ENCODE measurements around the gene BMP8A. TPM values are rescaled to one million over a fixed set of nuclear protein-coding genes. Genes with fewer than 3 reads are reported as not detected.

The BMP8A gene
- total and polyA plus RNA-seq, 4 donors: 3.0 to 5.0 (median 4.1) TPM

DNA sequence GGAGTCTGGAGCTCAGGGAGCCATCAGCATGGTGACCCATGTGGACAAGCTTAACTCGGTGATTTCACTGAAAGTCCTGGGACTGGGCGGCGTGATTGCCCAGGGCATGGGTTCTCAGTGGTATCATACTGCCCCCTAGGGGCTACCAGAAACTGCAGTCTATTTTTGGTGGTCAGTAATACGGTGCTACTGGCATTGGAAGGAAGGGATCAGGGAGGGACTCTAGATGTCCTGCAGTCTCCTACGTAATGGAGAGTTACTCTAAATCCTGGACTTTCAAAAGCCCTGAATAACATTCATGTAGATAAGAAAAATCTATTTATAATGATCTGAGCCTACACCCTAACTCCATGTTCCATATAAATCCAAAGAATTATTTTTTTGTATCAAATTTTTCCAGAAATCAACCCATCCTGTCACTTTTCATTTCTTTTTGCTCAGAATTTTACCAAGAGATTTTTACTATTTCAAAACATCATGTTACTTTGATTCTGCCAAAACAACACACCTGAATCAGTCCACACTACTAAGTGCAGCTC, 47.9 kb downstream of the BMP8A start:
- peak in 5 of 6 donors; percentile 17 to 77 (median 43) for DNase-seq (ENCODE audit: low read depth in 4 of 6, low spot score in 6 of 6)

DNA sequence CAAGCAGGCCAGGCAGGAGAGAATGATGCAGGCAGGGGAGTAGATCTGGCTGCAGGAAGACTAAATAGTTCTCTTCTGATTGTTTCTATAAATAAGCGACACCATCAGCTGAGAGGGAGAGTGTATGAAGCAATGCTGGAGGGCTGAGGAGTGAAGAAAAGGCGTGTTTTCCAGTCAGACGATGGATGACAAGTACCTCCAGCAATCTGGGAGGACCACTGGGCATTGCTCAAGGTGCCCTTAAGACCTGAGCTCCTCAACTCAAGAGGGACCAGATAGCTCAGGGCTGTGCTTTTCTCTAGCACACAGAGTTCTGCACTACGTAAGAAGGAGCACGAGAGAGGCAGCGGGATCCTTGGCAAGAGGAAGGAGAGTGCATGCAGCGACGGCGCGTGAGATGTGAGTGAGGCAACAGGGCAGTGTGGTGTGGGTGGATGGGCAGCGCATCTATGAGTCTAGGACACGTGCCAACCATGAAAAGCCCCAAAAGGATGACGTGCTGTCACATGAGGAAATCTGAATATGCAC, 49.1 kb downstream of the BMP8A start:
- Histone ChIP-seq H3K9me3 (ENCODE audit: control insufficient read depth, insufficient read depth, low read length) (no peaks in the 10 kb centered on the region), H3K4me3 (ENCODE audit: low read depth, low read length) (no peak overlapping the region), H3K36me3 (ENCODE audit: control insufficient read depth, insufficient read depth, low read length) (peaks cover 47% of the 10 kb centered on the region), H3K27me3 (ENCODE audit: control insufficient read depth, insufficient read depth, low read length) (no peaks in the 10 kb centered on the region), H3K4me1 (ENCODE audit: control insufficient read depth, insufficient read depth, low read length) (no peaks in the 10 kb centered on the region), H3K27ac (ENCODE audit: low read depth, low read length) (no peak overlapping the region)
- DNase-seq (ENCODE audit: low read depth in 4 of 6, low spot score in 6 of 6): no peak
- 88% methylated on average over 12 of the region's 13 CpGs for WGBS (ENCODE audit: insufficient coverage)

More for the DNA sequence above, 47.9 kb downstream of the BMP8A start:
- Histone ChIP-seq H3K27me3 (ENCODE audit: control insufficient read depth, insufficient read depth, low read length) (no peaks in the 10 kb centered on the region), H3K36me3 (ENCODE audit: control insufficient read depth, insufficient read depth, low read length) (peaks cover 49% of the 10 kb centered on the region), H3K4me3 (ENCODE audit: low read depth, low read length) (no peak overlapping the region), H3K4me1 (ENCODE audit: control insufficient read depth, insufficient read depth, low read length) (no peaks in the 10 kb centered on the region), H3K9me3 (ENCODE audit: control insufficient read depth, insufficient read depth, low read length) (no peaks in the 10 kb centered on the region), H3K27ac (ENCODE audit: low read depth, low read length) (no peak overlapping the region)
- WGBS (ENCODE audit: insufficient coverage): 4% methylated on average over 4 of the region's 5 CpGs

DNA sequence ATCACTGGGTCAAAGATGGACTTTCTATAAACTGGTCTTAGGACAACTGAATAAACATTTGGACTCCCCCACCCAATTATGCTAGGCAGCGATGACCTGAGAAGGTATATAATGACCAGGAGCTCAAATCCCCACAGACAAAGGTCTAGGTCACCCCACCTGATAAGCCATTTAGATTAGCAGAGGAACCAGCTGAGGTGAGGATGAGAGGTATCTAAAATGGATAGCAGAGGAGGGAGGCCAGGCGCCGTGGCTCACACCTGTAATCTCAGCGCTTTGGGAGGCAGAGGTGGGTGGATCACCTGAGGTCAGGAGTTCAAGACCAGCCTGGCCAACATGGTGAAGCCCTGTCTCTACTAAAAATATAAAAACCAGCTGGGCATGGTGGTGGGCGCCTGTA, 51.5 kb downstream of the BMP8A start:
- H3K9me3 ChIP-seq (ENCODE audit: control insufficient read depth, insufficient read depth, low read length): no peaks in the 10 kb centered on the region
- H3K4me1 ChIP-seq (ENCODE audit: control insufficient read depth, insufficient read depth, low read length): no peaks in the 10 kb centered on the region
- no peaks in the 10 kb centered on the region for H3K27me3 ChIP-seq (ENCODE audit: control insufficient read depth, insufficient read depth, low read length)
- no peak overlapping the region for H3K4me3 ChIP-seq (ENCODE audit: low read depth, low read length)
- H3K27ac ChIP-seq (ENCODE audit: low read depth, low read length): no peak overlapping the region
- WGBS (ENCODE audit: insufficient coverage): no CpG with 5 or more reads among the region's 5 CpGs
- peaks cover 48% of the 10 kb centered on the region for H3K36me3 ChIP-seq (ENCODE audit: control insufficient read depth, insufficient read depth, low read length)
- DNase-seq (ENCODE audit: low read depth in 4 of 6, low spot score in 6 of 6): no peak

DNA sequence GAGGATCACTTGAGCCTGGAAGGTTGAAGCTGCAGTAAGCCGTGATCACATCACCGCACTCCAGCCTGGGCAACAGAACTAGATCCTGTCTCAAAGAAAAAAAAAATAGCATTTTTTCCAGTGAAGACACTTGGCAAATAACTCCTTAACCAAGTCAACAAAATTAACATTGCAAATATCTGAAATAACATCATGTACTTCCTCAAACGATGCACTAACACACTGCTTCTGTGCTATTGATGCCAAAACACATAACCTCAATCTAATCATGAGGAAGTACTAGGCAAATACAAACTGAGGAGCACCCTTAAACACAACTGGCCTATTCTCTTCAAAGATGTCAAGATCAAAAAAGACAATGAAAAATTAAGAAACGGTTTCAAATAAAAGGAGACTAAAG, 52.9 kb downstream of the BMP8A start:
- WGBS (ENCODE audit: insufficient coverage): 100% methylated on average over 2 of the region's 4 CpGs
- no peaks in the 10 kb centered on the region for H3K27me3 ChIP-seq (ENCODE audit: control insufficient read depth, insufficient read depth, low read length)
- H3K9me3 ChIP-seq (ENCODE audit: control insufficient read depth, insufficient read depth, low read length): no peaks in the 10 kb centered on the region
- H3K27ac ChIP-seq (ENCODE audit: low read depth, low read length): no peak overlapping the region
- H3K4me3 ChIP-seq (ENCODE audit: low read depth, low read length): no peak overlapping the region
- DNase-seq (ENCODE audit: low read depth in 4 of 6, low spot score in 6 of 6): no peak
- H3K4me1 ChIP-seq (ENCODE audit: control insufficient read depth, insufficient read depth, low read length): no peaks in the 10 kb centered on the region
- H3K36me3 ChIP-seq (ENCODE audit: control insufficient read depth, insufficient read depth, low read length): peaks cover 50% of the 10 kb centered on the region

DNA sequence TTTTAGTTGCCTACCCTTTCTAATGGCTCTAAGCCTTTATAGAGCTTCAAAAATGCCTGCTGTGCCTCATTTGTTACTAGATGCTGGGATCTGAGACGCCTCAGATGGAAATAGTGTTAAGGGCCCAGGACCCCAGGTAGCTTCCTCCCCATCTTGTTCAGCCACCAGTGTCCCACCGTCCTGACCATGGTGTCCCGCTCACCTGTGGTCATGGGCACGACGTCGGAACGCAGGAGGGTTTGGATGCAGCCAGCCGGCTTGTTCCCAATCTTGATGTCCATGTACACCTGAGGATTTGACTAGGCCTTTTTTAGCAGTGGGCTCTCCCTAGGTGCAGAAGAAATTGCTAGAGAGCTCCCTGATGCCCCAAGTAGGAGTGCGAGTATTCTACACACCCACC, 54.1 kb downstream of the BMP8A start:
- Histone ChIP-seq H3K36me3 (ENCODE audit: control insufficient read depth, insufficient read depth, low read length) (peaks cover 45% of the 10 kb centered on the region), H3K4me1 (ENCODE audit: control insufficient read depth, insufficient read depth, low read length) (no peaks in the 10 kb centered on the region), H3K4me3 (ENCODE audit: low read depth, low read length) (no peak overlapping the region), H3K27ac (ENCODE audit: low read depth, low read length) (no peak overlapping the region), H3K9me3 (ENCODE audit: control insufficient read depth, insufficient read depth, low read length) (no peaks in the 10 kb centered on the region), H3K27me3 (ENCODE audit: control insufficient read depth, insufficient read depth, low read length) (no peaks in the 10 kb centered on the region)
- DNase-seq (ENCODE audit: low read depth in 4 of 6, low spot score in 6 of 6): no peak
- WGBS (ENCODE audit: insufficient coverage): 93% methylated on average over 3 of the region's 9 CpGs

DNA sequence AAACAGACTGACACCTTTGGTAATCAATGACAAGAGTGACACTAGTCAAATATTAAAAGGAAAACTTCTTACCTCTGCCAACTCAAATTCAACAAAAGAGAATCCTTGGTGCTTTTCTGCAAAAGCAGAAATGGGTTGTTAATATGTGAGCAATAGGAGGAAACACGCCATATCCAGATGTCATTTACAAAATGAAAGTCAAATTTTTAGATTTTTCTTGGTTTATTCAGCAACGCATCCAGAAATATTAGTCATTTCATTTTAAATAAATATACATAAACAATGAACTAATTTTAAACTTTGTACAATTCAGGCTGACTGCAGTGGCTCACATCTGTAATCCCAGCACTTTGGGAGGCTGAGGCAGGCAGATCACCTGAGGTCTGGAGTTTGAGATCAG, 62.8 kb downstream of the BMP8A start:
- H3K4me1 ChIP-seq (ENCODE audit: control insufficient read depth, insufficient read depth, low read length): no peaks in the 10 kb centered on the region
- no CpG with 5 or more reads among the region's 2 CpGs for WGBS (ENCODE audit: insufficient coverage)
- H3K27me3 ChIP-seq (ENCODE audit: control insufficient read depth, insufficient read depth, low read length): no peaks in the 10 kb centered on the region
- H3K36me3 ChIP-seq (ENCODE audit: control insufficient read depth, insufficient read depth, low read length): peaks cover 29% of the 10 kb centered on the region
- no peaks in the 10 kb centered on the region for H3K9me3 ChIP-seq (ENCODE audit: control insufficient read depth, insufficient read depth, low read length)
- DNase-seq (ENCODE audit: low read depth in 4 of 6, low spot score in 6 of 6): no peak
- no peak overlapping the region for H3K27ac ChIP-seq (ENCODE audit: low read depth, low read length)
- no peak overlapping the region for H3K4me3 ChIP-seq (ENCODE audit: low read depth, low read length)

DNA sequence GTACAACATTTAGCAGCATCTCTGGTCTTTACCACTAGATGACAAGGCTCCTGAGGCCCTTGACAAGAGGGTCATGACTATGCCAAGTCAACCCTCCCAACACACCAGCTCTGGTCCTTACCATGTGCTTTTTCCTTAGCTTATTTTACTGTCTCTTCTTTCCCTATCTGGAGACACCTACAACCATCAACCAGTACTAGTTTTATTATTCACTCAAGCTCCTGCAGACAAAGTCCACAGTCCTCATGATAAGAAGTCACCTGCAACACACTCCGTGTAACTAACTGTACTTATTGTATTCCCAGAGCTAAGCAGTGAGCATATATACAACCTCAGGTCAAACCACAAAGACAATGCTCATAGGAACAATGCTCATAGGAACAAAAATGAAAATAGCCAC, 69.8 kb downstream of the BMP8A start:
- Histone ChIP-seq H3K4me3 (ENCODE audit: low read depth, low read length) (no peak overlapping the region), H3K9me3 (ENCODE audit: control insufficient read depth, insufficient read depth, low read length) (no peaks in the 10 kb centered on the region), H3K27ac (ENCODE audit: low read depth, low read length) (no peak overlapping the region), H3K4me1 (ENCODE audit: control insufficient read depth, insufficient read depth, low read length) (peaks cover 2% of the 10 kb centered on the region), H3K36me3 (ENCODE audit: control insufficient read depth, insufficient read depth, low read length) (peaks cover 58% of the 10 kb centered on the region), H3K27me3 (ENCODE audit: control insufficient read depth, insufficient read depth, low read length) (no peaks in the 10 kb centered on the region)
- no peak for DNase-seq (ENCODE audit: low read depth in 4 of 6, low spot score in 6 of 6)
- 100% methylated on average over 1 of the region's 1 CpG for WGBS (ENCODE audit: insufficient coverage)

DNA sequence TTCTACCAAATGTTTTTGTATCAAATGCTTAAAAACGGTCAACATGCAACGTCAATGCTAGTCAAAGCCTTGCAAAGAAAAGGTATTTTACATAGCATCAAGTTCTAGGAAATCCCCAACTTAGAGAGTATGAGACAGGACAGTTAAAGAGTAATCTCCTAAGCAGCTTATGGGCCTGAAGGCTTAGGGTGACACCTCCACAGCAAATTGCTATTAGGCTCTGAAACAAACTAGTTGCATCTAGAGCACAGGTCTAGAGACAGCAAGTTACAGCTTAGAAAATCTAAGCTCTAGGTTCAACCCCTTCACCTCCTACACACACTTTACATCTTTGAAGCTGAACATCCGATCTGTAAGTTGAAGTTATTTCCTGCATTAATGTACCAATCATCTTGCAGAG, 71.5 kb downstream of the BMP8A start:
- 89% methylated on average over 1 of the region's 3 CpGs for WGBS (ENCODE audit: insufficient coverage)
- Histone ChIP-seq H3K27me3 (ENCODE audit: control insufficient read depth, insufficient read depth, low read length) (no peaks in the 10 kb centered on the region), H3K4me3 (ENCODE audit: low read depth, low read length) (no peak overlapping the region), H3K27ac (ENCODE audit: low read depth, low read length) (no peak overlapping the region), H3K9me3 (ENCODE audit: control insufficient read depth, insufficient read depth, low read length) (no peaks in the 10 kb centered on the region), H3K36me3 (ENCODE audit: control insufficient read depth, insufficient read depth, low read length) (peaks cover 69% of the 10 kb centered on the region), H3K4me1 (ENCODE audit: control insufficient read depth, insufficient read depth, low read length) (peaks cover 2% of the 10 kb centered on the region)
- no peak for DNase-seq (ENCODE audit: low read depth in 4 of 6, low spot score in 6 of 6)

DNA sequence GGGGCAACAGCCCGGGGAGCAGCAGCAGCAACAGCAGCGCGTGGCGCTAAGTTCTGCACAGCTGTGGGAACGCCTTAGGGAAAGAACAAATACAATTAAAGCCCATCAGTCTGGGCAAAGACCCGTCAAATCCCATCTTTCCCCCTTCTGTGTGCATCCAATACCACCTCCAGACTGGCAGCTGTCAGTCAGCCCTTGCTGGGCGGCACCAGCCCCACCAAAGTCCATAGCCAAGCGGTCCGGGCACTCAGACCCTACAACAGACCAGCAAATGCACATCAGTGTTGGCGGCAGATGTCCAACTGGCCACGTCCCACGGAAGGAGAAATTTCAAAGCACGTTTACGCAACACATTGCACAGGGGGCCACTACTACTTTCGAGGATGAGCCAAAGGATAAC, 72.2 kb downstream of the BMP8A start:
- WGBS (ENCODE audit: insufficient coverage): 91% methylated on average over 15 of the region's 15 CpGs
- no peak for DNase-seq (ENCODE audit: low read depth in 4 of 6, low spot score in 6 of 6)

DNA sequence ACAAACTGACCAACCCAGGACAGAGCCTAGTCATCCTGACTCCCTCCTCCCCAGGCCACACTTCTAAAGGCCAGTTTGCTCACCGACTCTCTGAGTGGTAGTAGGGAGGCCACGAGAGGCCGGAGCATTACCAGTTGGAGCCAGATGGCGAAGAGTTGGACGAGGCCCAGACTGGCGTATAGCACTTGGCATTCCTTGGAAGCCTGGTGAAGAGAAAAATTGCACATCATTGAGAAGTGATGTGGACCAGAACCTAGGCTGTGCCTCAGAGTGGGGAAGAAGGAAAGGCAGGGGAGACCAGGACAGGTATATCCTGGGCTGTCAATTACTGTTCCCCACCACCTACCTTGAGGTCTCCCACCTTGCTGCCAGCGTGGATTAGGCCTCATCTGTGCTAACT, 72.9 kb downstream of the BMP8A start:
- Histone ChIP-seq H3K27me3 (ENCODE audit: control insufficient read depth, insufficient read depth, low read length) (no peaks in the 10 kb centered on the region), H3K36me3 (ENCODE audit: control insufficient read depth, insufficient read depth, low read length) (peaks cover 79% of the 10 kb centered on the region), H3K4me3 (ENCODE audit: low read depth, low read length) (no peak overlapping the region), H3K27ac (ENCODE audit: low read depth, low read length) (no peak overlapping the region), H3K9me3 (ENCODE audit: control insufficient read depth, insufficient read depth, low read length) (no peaks in the 10 kb centered on the region), H3K4me1 (ENCODE audit: control insufficient read depth, insufficient read depth, low read length) (peaks cover 2% of the 10 kb centered on the region)
- DNase-seq (ENCODE audit: low read depth in 4 of 6, low spot score in 6 of 6): no peak
- 99% methylated on average over 6 of the region's 7 CpGs for WGBS (ENCODE audit: insufficient coverage)

More for the DNA sequence above, 72.2 kb downstream of the BMP8A start:
- H3K27me3 ChIP-seq (ENCODE audit: control insufficient read depth, insufficient read depth, low read length): no peaks in the 10 kb centered on the region
- peaks cover 2% of the 10 kb centered on the region for H3K4me1 ChIP-seq (ENCODE audit: control insufficient read depth, insufficient read depth, low read length)
- H3K27ac ChIP-seq (ENCODE audit: low read depth, low read length): no peak overlapping the region
- H3K4me3 ChIP-seq (ENCODE audit: low read depth, low read length): no peak overlapping the region
- no peaks in the 10 kb centered on the region for H3K9me3 ChIP-seq (ENCODE audit: control insufficient read depth, insufficient read depth, low read length)
- H3K36me3 ChIP-seq (ENCODE audit: control insufficient read depth, insufficient read depth, low read length): peaks cover 76% of the 10 kb centered on the region
